GM10266 (cell line): ENCODE results near the gene SAMD4B.
"Not testable (repeated sequence)": the region's sequence is repeated elsewhere in the genome, so short reads cannot be mapped to it uniquely, and the experiment has no call there.

Source experiments
- DNase-seq: peaks from one replicate; pipeline ENCODE4 v3.0.0; 2012; ENCODE audit errors: extremely low spot score
- TF ChIP-seq, protein P1 (sequence below): IDR thresholded peaks from 2 replicates; pipeline ENCODE4 v1.5.1; 2012; ENCODE audit warnings: mild to moderate bottlenecking, low read depth; ENCODE audit not compliant: control insufficient read depth, insufficient read depth; ENCODE audit errors: missing control alignments

SAMD4B gene

DNA sequence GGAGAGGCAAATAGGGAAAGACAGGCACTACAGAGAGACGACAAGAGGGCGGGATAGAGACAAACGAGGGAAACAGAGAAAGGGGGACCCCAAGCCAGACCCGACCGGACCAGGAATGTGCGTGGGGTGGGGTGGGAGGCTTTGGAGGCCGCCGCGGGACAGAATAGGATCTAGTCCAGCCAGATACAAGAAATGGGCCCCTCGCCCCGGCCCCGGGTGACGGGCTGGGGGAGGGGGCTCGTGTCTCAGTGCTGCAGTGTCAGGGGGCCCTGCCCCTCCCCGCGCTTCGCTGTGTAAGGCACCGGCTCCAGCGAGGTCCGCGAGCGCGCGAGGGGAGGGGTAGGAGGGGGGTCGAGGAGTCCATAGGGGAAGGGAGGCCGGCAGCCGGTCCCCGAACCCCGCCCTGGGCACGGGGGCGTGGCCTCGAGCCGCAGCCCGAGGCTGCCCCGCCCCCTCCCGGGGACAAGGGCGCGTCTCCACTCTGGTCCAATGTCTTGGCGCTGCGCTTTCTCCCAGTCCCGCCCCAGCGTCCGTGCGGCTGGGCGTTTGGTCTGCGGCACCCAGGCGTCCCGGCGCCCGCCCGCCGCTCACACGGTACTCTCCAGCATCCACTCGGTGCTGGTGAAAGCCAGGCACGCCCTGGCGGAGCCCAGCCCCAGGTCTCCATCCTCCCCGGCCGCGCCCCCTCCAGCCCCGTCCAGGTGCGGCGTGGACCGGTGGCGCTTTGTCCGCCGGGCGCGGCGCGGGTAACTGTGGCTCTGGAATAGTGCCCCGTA, 35.0 kb upstream of the SAMD4B start:
- TF ChIP-seq, protein P1, sequence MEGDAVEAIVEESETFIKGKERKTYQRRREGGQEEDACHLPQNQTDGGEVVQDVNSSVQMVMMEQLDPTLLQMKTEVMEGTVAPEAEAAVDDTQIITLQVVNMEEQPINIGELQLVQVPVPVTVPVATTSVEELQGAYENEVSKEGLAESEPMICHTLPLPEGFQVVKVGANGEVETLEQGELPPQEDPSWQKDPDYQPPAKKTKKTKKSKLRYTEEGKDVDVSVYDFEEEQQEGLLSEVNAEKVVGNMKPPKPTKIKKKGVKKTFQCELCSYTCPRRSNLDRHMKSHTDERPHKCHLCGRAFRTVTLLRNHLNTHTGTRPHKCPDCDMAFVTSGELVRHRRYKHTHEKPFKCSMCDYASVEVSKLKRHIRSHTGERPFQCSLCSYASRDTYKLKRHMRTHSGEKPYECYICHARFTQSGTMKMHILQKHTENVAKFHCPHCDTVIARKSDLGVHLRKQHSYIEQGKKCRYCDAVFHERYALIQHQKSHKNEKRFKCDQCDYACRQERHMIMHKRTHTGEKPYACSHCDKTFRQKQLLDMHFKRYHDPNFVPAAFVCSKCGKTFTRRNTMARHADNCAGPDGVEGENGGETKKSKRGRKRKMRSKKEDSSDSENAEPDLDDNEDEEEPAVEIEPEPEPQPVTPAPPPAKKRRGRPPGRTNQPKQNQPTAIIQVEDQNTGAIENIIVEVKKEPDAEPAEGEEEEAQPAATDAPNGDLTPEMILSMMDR: no peak
- DNase-seq: no peak

DNA sequence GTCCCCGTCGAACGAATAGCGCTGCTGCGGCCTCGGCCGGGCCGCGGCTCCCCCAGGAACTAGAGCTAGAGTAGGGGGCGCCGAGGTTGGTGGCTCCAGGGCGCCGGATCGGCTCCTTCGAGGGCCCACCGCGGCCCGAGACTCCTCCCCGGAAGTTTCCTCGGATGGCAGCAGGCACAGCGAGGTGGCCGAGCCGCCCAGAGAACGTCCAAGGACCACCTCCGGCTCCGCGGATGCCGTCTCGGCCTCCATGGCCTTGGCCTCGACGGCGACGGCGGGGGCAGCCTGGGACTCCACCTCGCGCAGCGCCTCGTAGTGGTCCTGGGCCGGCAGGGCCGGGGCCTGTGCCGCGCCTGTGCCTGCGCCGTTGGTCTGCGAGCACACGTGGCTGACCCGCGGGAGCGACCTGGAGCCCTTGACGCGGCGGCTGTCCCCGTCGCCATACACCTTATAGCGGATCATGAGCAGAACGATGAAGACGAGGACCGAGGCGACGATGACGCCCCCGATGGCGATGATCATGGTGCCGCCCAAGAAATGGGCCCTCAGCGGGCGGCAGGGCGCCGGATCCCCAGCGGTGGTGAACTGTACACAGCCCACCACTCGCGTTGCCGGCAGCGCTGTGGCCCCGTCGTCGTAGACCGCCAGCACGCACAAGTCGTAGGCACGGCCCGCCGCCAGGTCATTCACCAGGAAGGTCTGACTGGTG, 34.2 kb upstream of the SAMD4B start:
- DNase-seq: no peak
- TF ChIP-seq, protein P1: no peak

DNA sequence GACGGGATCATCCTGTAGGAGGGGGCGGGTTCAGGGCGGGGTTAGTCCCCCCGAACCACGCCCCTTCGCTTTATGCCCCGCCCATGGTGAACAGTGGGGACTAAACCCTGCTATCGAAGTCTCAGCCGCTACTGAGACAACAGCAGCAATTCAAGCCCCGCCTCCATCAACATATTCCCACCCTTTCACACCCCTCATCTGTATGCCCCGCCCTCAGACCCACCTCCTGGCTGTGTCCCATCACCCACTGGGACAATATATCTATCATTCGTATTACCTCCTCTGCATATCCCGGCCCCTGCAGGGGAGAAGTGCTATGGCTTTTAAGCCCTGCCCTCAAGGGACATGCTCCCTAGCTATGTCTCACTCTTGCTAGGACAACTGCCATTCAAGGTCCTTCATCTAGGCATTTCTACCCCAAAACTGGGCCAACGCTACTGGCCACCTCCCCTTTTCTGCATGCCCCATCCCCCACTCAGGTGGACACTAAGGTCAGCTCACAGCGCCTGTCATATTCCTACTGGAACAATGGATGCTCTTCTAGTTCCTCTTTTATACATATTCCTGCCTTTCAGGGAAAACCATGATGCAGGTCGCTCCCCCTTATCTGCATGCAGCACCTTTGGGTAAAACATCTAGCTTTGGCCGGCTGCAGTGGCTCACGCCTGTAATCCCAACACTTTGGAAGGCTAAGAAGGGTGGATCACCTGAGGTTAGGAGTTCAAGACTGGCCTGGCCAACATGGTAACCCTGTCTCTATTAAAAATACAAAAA, 33.5 kb upstream of the SAMD4B start:
- no peak for DNase-seq
- TF ChIP-seq, protein P1: no peak

DNA sequence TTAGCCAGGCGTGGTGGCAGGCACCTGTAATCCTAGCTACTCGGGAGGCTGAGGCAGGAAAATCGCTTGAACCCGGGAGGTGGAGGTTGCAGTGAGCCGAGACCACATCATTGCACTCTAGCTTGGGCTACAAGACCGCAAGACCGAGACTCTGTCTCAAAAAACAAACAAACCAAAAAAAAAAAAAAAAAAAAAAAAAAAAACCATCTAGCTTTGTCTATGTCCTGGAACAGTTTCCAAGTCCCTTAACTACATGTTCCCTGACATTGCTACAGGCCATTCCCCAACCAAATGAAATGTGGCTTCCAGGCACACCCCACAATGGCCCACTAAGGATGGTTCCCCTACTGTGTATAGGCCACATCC, 32.9 kb upstream of the SAMD4B start:
- DNase-seq: not testable (repeated sequence)

DNA sequence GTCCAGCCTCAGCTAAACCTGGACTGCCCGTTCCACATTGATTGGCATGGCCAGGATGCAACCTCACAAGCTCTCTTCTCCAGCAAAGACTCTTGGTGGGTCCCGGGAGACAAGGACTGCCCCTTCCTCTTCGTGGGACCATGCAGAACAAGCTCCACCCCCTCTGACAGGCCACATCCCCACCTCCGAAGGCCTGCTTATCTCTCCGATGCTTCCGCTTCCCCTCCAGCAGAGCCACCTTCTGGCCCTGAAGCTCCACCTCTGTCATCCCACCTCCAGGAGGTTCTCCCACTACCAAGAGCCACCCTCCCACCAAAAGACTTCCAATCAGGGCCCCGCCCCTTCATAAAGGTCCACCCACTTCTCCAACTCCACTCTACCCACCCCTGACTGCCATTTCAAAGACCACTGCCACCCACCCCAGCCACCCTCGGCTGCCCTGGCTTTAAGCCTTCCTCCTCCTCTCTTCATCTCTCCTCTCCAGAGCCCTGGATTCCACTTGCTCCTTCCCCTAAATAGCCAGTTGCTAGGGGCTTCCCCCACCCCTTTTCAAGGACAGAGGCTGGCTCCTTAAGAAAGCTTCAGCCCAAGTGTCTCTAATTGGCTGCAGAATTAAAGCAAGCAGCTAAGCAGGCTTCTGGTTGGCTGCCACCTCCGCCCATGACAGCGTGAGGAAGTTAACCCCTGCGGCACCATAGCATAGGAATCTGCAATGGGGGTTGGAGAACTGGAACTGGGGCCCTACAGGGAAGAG, 31.5 kb upstream of the SAMD4B start:
- DNase-seq: no peak
- TF ChIP-seq, protein P1: no peak

DNA sequence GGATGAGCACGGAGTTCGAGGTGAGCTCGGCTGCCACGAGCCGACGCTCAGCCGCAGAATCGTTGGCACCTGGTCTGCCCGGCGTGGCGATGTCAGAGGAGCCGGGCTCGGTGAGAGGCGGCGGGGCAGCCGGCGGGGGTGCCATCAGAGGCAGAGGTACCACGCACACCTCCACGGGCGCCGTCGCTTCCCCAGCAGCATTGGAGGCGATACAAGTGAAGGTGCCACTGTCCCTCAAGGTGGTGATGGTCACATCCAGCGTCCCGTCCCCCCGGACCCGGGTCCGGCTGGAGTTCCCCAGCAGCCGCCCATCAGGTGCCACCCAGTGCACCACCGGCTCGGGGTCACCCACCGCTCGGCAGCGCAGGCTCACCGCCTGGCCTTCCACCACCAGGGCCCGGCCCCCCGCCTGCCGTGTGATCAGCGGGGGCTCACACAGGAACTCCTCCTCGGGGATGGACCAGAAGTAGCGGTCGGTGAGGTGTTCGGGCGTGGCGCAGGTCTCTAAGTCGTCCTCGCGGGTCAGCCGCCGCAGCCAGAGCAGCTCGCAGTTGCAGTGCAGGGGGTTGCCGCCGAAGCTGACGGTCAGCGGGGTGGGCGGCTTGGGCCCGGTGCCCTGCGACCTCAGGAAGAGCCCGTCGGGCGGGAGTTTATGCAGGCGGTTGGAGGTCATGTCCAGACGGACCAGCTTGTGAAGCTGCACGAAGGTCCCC, 28.0 kb upstream of the SAMD4B start:
- DNase-seq: no peak
- TF ChIP-seq, protein P1: no peak

DNA sequence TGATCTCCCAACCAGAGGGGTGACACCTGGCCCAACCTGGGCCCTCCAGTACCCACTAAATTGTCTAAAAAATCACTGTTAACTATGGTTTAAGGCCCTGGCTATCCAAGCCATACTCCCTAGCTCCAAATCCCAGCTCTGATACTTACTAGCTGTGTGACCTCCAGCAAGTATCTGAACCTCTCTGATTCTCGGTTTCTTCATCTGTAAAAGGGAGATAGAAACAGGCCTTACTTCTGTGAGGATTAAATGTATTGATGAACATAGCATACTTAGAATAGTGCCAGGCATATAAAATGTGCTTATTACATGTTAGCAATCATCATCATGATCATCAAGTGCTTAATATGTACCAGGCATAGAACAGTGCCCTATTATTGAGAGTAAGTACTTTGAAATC, 26.3 kb upstream of the SAMD4B start:
- no peak for DNase-seq
- TF ChIP-seq, protein P1: no peak
